Measurements from ENCODE around the gene TBC1D2B. TPM values are rescaled to one million over a fixed set of nuclear protein-coding genes. Genes with fewer than 3 reads are reported as not detected.
"Not testable (repeated sequence)": the region's sequence is repeated elsewhere in the genome, so short reads cannot be mapped to it uniquely, and the experiment has no call there.

The TBC1D2B gene
- total RNA-seq, 1 donor from 2014 or later: 13.8 TPM

DNA sequence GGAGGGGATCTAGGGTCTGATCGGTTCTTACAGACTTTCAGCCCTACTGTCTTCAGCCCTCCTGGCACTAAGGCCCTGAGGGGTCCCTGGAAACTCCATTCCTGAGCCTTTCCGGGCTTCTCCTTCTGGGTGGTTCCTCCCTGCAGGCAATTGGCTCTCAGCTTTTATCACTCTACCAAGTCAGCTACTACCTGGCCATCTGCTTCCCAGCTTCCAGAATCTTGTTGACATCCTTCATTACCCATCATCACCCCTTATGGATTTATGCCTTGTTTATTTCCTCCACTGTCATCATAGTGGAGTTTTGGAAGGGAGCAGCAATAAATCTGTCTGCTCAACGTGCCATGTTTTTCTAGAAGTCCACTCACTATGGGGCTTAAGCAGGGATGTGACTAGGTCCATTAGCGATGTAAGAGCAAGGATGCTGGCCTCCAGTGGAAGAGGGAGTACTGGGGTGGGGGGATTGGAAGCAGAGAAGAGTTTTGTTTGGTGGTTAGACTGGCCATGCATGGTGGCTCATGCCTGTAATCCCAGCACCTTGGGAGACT is 106.6 kb downstream of the TBC1D2B start:
- H3K4me1 Mint-ChIP-seq (ENCODE audit: unreplicated experiment); H3K9me3 Mint-ChIP-seq (ENCODE audit: unreplicated experiment); H3K27me3 Mint-ChIP-seq (ENCODE audit: unreplicated experiment); DNase-seq (ENCODE audit: low spot score); H3K4me3 Mint-ChIP-seq (ENCODE audit: unreplicated experiment); H3K36me3 Mint-ChIP-seq (ENCODE audit: low read depth, unreplicated experiment); H3K27ac Mint-ChIP-seq (ENCODE audit: unreplicated experiment): not testable (repeated sequence)

DNA sequence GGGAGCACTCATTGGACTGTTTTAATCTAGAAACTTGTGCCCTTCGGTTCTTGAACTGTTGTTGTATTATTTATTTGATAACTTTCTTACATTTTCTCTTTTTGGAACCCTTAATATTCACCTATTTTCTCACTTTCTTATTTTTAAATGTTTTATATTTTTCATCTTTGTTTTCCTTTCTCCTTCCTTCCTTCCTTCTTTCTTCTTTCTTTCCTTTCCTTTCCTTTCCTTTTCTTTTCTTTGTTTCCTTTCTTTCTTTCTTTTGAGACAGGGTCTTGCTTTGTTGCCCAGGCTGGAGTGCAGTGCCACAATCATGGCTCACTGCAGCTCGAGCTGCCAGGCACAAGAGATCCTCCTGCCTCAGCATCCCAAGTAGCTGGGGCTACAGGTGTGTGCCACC is 108.5 kb downstream of the TBC1D2B start:
- DNase-seq (ENCODE audit: low spot score): no peak
- peaks cover 3% of the 10 kb centered on the region for H3K27me3 Mint-ChIP-seq (ENCODE audit: unreplicated experiment)
- no peaks in the 10 kb centered on the region for H3K4me1 Mint-ChIP-seq (ENCODE audit: unreplicated experiment)
- H3K9me3 Mint-ChIP-seq (ENCODE audit: unreplicated experiment): no peaks in the 10 kb centered on the region
- no peak overlapping the region for H3K27ac Mint-ChIP-seq (ENCODE audit: unreplicated experiment)
- no peak overlapping the region for H3K4me3 Mint-ChIP-seq (ENCODE audit: unreplicated experiment)
- H3K36me3 Mint-ChIP-seq (ENCODE audit: low read depth, unreplicated experiment): no peaks in the 10 kb centered on the region
- TF ChIP-seq, protein P1, sequence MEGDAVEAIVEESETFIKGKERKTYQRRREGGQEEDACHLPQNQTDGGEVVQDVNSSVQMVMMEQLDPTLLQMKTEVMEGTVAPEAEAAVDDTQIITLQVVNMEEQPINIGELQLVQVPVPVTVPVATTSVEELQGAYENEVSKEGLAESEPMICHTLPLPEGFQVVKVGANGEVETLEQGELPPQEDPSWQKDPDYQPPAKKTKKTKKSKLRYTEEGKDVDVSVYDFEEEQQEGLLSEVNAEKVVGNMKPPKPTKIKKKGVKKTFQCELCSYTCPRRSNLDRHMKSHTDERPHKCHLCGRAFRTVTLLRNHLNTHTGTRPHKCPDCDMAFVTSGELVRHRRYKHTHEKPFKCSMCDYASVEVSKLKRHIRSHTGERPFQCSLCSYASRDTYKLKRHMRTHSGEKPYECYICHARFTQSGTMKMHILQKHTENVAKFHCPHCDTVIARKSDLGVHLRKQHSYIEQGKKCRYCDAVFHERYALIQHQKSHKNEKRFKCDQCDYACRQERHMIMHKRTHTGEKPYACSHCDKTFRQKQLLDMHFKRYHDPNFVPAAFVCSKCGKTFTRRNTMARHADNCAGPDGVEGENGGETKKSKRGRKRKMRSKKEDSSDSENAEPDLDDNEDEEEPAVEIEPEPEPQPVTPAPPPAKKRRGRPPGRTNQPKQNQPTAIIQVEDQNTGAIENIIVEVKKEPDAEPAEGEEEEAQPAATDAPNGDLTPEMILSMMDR (IDR thresholded peaks at IDR 0.05; ENCODE audit: unreplicated experiment): no peak

DNA sequence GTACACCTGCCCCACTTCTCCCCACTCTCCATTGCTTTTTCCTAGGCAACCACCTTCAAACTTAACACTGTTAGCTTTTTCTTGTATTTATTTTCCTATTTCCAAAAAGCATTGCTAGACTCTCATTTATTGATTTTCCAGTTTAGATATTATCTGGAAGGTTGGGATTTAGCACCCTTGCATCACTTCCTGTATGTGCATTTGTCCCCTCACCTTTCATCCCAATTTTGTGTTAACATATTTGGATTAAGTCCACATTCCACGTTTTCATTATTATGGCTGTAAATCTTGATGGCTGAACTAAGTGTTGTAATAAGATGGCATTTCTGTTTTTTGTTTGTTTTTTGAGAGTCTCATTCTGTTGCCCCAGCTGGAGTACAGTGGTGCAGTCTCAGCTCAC is 109.7 kb downstream of the TBC1D2B start:
- Mint-ChIP-seq H3K4me1 (ENCODE audit: unreplicated experiment) (no peaks in the 10 kb centered on the region), H3K27me3 (ENCODE audit: unreplicated experiment) (peaks cover 3% of the 10 kb centered on the region), H3K9me3 (ENCODE audit: unreplicated experiment) (no peaks in the 10 kb centered on the region), H3K27ac (ENCODE audit: unreplicated experiment) (no peak overlapping the region), H3K4me3 (ENCODE audit: unreplicated experiment) (no peak overlapping the region), H3K36me3 (ENCODE audit: low read depth, unreplicated experiment) (no peaks in the 10 kb centered on the region)
- DNase-seq (ENCODE audit: low spot score): no peak
- TF ChIP-seq, protein P1 (IDR thresholded peaks at IDR 0.05; ENCODE audit: unreplicated experiment): no peak

DNA sequence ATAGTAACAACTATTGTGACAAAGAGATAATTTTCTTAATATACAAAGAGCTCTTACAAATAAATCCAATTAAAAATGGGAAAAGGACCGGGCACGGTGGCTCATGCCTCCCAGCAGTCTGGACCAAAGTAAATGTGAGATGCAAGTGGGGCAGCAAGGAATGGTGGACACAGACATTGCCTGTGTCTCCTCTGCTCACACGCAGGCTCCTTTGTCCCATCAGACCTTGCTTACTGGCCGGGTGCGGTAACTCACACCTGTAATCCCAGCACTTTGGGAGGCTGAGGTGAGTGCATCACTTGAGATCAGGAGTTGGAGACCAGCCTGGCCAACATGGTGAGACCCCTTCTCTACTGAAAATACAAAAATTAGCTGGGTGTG is 110.3 kb downstream of the TBC1D2B start:
- not testable (repeated sequence) for H3K9me3 Mint-ChIP-seq (ENCODE audit: unreplicated experiment); H3K27me3 Mint-ChIP-seq (ENCODE audit: unreplicated experiment); DNase-seq (ENCODE audit: low spot score); H3K36me3 Mint-ChIP-seq (ENCODE audit: low read depth, unreplicated experiment); H3K4me1 Mint-ChIP-seq (ENCODE audit: unreplicated experiment); H3K27ac Mint-ChIP-seq (ENCODE audit: unreplicated experiment); H3K4me3 Mint-ChIP-seq (ENCODE audit: unreplicated experiment)

DNA sequence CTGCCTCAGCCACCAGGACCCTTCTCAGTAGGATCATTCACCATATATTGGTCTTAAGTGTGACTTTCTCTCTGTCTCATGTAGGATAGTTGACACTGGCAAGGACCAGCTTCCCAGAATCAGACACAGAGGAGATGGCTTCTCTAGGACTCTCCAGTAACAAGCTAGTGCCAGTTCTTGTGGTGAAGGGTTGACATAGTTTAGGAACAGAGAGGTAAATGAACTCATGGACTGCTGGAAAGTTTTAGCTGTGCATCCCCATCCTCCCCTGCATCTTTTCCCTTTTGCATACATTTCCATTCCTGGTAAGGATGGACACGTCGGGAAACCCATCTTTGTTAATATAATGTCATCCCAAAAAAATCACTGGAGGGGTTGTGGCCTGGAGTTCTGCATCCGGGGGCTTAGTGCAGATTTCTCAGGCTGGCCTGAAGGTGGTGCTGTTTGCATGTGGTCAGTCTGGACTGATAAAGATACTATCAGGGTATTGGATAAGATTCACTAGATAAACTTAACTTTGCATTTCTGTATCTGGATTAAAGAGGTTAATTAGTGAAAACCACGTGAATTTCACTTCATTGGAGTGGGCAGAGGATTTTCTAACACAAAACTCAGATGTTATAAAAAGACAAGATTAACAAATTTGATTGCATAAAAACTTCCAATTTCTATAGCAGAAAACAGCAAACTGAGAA is 110.8 kb downstream of the TBC1D2B start:
- DNase-seq (ENCODE audit: low spot score): peak; percentile 47
- no peaks in the 10 kb centered on the region for H3K27me3 Mint-ChIP-seq (ENCODE audit: unreplicated experiment)

DNA sequence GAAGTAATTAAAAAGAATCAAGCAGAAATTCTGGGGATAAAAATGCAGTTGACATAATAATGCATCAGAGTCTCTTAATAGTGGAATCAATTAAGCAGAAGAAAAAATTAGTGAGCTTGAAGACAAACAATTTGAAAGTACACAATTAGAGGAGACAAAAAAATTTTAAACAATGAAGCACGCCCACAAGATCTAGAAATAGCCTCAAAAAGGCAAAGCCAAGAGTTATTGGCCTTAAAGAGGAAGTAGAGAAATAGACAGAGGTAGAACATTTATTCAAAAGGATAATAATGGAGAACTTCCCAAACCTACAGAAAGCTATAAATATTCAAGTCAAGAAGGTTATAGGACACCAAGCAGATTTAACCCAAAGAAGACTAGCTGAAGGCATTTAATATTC is 113.3 kb downstream of the TBC1D2B start:
- Mint-ChIP-seq H3K27ac (ENCODE audit: unreplicated experiment) (no peak overlapping the region), H3K9me3 (ENCODE audit: unreplicated experiment) (no peaks in the 10 kb centered on the region), H3K4me1 (ENCODE audit: unreplicated experiment) (no peaks in the 10 kb centered on the region), H3K27me3 (ENCODE audit: unreplicated experiment) (no peaks in the 10 kb centered on the region), H3K36me3 (ENCODE audit: low read depth, unreplicated experiment) (no peaks in the 10 kb centered on the region), H3K4me3 (ENCODE audit: unreplicated experiment) (no peak overlapping the region)
- TF ChIP-seq, protein P1 (IDR thresholded peaks at IDR 0.05; ENCODE audit: unreplicated experiment): no peak
- no peak for DNase-seq (ENCODE audit: low spot score)

More for the DNA sequence above, 110.8 kb downstream of the TBC1D2B start:
- TF ChIP-seq, protein P1 (IDR thresholded peaks at IDR 0.05; ENCODE audit: unreplicated experiment): peak; percentile 61
- Mint-ChIP-seq H3K4me1 (ENCODE audit: unreplicated experiment) (no peaks in the 10 kb centered on the region), H3K36me3 (ENCODE audit: low read depth, unreplicated experiment) (no peaks in the 10 kb centered on the region), H3K27ac (ENCODE audit: unreplicated experiment) (no peak overlapping the region), H3K9me3 (ENCODE audit: unreplicated experiment) (no peaks in the 10 kb centered on the region), H3K4me3 (ENCODE audit: unreplicated experiment) (no peak overlapping the region)
